Mammary microvascular endothelial cell (primary cell): ENCODE measurements around the gene ZNF740. TPM values are rescaled to one million over a fixed set of nuclear protein-coding genes. Genes with fewer than 3 reads are reported as not detected.

Experiments used
- total RNA-seq: library from RNA; depleted of rRNA; stranded (reverse); fragments of >200 nt; gene quantifications from 2 replicates; pipeline ENCODE4 v1.2.3, GENCODE V29; 2015

Gene ZNF740
- 4.5 and 9.0 TPM in 2 replicates for total RNA-seq

GRCh38 chr12:53180220-53180930, at the start of gene ZNF740, which contains the start of gene CSAD:
Gene ZNF740, plus strand, starts transcription at chr12:53180722. Its CDS starts 1,262 bp downstream, at chr12:53181984.
Gene CSAD, minus strand, starts transcription at chr12:53180925. Its CDS starts 7,455 bp downstream, at chr12:53173470.

GRCh38 chr12:53207042-53207441, 26.5 kb downstream of the ZNF740 start, which contains the start of gene ITGB7:
Gene ITGB7, minus strand, starts transcription at chr12:53207251. Its CDS starts 6,808 bp downstream, at chr12:53200443.

GRCh38 chr12:53231921-53232645, 51.6 kb downstream of the ZNF740 start, which contains the start of gene RARG:
Gene RARG, minus strand, starts transcription at chr12:53232209. Its CDS starts 4,664 bp downstream, at chr12:53227545.

Other genes with a start within 250 kb of the ZNF740 start
- 253 and 287 TPM in 2 replicates for gene KRT18, start 231.6 kb upstream of the ZNF740 start, total RNA-seq
- 273 and 317 TPM in 2 replicates for gene EIF4B, start 174.3 kb upstream of the ZNF740 start, total RNA-seq
- 34.9 and 41.3 TPM in 2 replicates for gene TNS2, start 130.7 kb upstream of the ZNF740 start, total RNA-seq
- 38.8 and 39.8 TPM in 2 replicates for gene SPRYD3, start 101.3 kb upstream of the ZNF740 start, total RNA-seq
- 222 and 277 TPM in 2 replicates for gene IGFBP6, start 83.1 kb upstream of the ZNF740 start, total RNA-seq
- gene SOAT2, start 77.2 kb upstream of the ZNF740 start, total RNA-seq, result not detected in 2 replicates
- gene CSAD, start 203 bp downstream of the ZNF740 start, total RNA-seq, result 1.1 and 3.0 TPM in 2 replicates
- 0.30 and 0.80 TPM in 2 replicates for gene ITGB7, start 26.5 kb downstream of the ZNF740 start, total RNA-seq
- gene RARG, start 51.5 kb downstream of the ZNF740 start, total RNA-seq, result 81.5 and 84.3 TPM in 2 replicates
- gene ESPL1, start 87.6 kb downstream of the ZNF740 start, total RNA-seq, result 14.8 and 22.2 TPM in 2 replicates
- 384 and 454 TPM in 2 replicates for gene PFDN5, start 114.8 kb downstream of the ZNF740 start, total RNA-seq
- gene MYG1, start 119.0 kb downstream of the ZNF740 start, total RNA-seq, result 41.8 and 63.4 TPM in 2 replicates
- gene AAAS, start 140.9 kb downstream of the ZNF740 start, total RNA-seq, result 59.6 and 69.6 TPM in 2 replicates
- 0.13 TPM in 1 of 2 replicates, not detected in the other for gene SP7, start 155.6 kb downstream of the ZNF740 start, total RNA-seq
- 27.6 and 28.9 TPM in 2 replicates for gene SP1, start 199.5 kb downstream of the ZNF740 start, total RNA-seq
- gene AMHR2, start 243.1 kb downstream of the ZNF740 start, total RNA-seq, result not detected in 2 replicates